GM23338 (cell line): ENCODE results near the gene PID1. TPM values are rescaled to one million over a fixed set of nuclear protein-coding genes. Genes with fewer than 3 reads are reported as not detected.

Experiments used
- ATAC-seq: fragments of 200-7000 bp; cut with Tn5 transposase; 3 replicates; pipeline ENCODE4 v1.9.1; 2020
- DNase-seq: peaks from one replicate; pipeline ENCODE4 v3.0.0-alpha.2; 2015; ENCODE audit warnings: low spot score
- H2AFZ ChIP-seq: fragments of 200-600 bp; sonication (generic); 2 replicates; pipeline ENCODE4 v1.8.0; 2016; ENCODE audit warnings: antibody characterized with exemption, mild to moderate bottlenecking, moderate library complexity
- H3F3A ChIP-seq: fragments of 200-600 bp; sonication (generic); replicated peaks from 2 replicates; pipeline ENCODE4 v1.8.0; 2017; ENCODE audit warnings: antibody characterized with exemption, mixed run types, low read depth
- H3K27ac ChIP-seq: fragments of 200-600 bp; sonication (generic); 2 replicates; pipeline ENCODE4 v1.6.1; 2016; ENCODE audit warnings: low read depth
- H3K27me3 ChIP-seq: fragments of 200-600 bp; sonication (generic); 2 replicates; pipeline ENCODE4 v1.8.0; 2016; ENCODE audit warnings: mild to moderate bottlenecking, mixed run types, moderate library complexity; ENCODE audit not compliant: insufficient read depth
- H3K36me3 ChIP-seq: fragments of 200-600 bp; sonication (generic); 2 replicates; pipeline ENCODE4 v1.8.0; 2016; ENCODE audit warnings: mild to moderate bottlenecking; ENCODE audit not compliant: insufficient read depth
- H3K4me1 ChIP-seq: fragments of 200-600 bp; sonication (generic); 2 replicates; pipeline ENCODE4 v1.8.0; 2016; ENCODE audit warnings: mild to moderate bottlenecking, moderate library complexity; ENCODE audit not compliant: insufficient read depth
- H3K4me2 ChIP-seq: fragments of 200-600 bp; sonication (generic); 2 replicates; pipeline ENCODE4 v1.7.1; 2017; ENCODE audit warnings: mixed run types
- H3K4me3 ChIP-seq: fragments of 200-600 bp; sonication (generic); 2 replicates; pipeline ENCODE4 v1.6.1; 2016; ENCODE audit warnings: mixed run types
- H3K79me2 ChIP-seq: fragments of 200-600 bp; sonication (generic); replicated peaks from 2 replicates; pipeline ENCODE4 v1.8.0; 2017; ENCODE audit warnings: mild to moderate bottlenecking; ENCODE audit not compliant: insufficient read depth
- H3K9me2 ChIP-seq: fragments of 200-600 bp; sonication (generic); 2 replicates; pipeline ENCODE4 v1.8.0; 2017; ENCODE audit not compliant: insufficient read depth
- H4K20me1 ChIP-seq: fragments of 200-600 bp; sonication (generic); replicated peaks from 2 replicates; pipeline ENCODE4 v1.8.0; 2017; ENCODE audit warnings: mild to moderate bottlenecking; ENCODE audit not compliant: insufficient read depth
- H3K27ac Mint-ChIP-seq: 2 replicates; pipeline ENCODE4 v1.8.0; 2020; ENCODE audit warnings: inconsistent platforms, mild to moderate bottlenecking, moderate library complexity, mixed read lengths
- H3K27me3 Mint-ChIP-seq: 3 replicates; pipeline ENCODE4 v1.8.0; 2022; ENCODE audit warnings: low read depth, mild to moderate bottlenecking, moderate library complexity, mixed read lengths, inconsistent platforms; ENCODE audit not compliant: insufficient read depth, poor library complexity
- H3K36me3 Mint-ChIP-seq: 3 replicates; pipeline ENCODE4 v1.8.0; 2021; ENCODE audit warnings: low read depth, mild to moderate bottlenecking, inconsistent platforms, moderate library complexity, mixed read lengths
- H3K4me1 Mint-ChIP-seq: 3 replicates; pipeline ENCODE4 v1.8.0; 2020; ENCODE audit warnings: mild to moderate bottlenecking, inconsistent platforms, mixed read lengths
- H3K4me3 Mint-ChIP-seq: 3 replicates; pipeline ENCODE4 v1.8.0; 2021; ENCODE audit warnings: moderate library complexity, mild to moderate bottlenecking, inconsistent platforms, mixed read lengths
- H3K9me3 Mint-ChIP-seq: 3 replicates; pipeline ENCODE4 v1.8.0; 2020; ENCODE audit warnings: moderate library complexity, mild to moderate bottlenecking, inconsistent platforms, mixed read lengths
- EZH2 ChIP-seq: fragments of 200-600 bp; sonication (generic); IDR thresholded peaks from one replicate; pipeline ENCODE4 v1.8.0; 2017; ENCODE audit warnings: antibody characterized with exemption, mild to moderate bottlenecking, low read depth; ENCODE audit not compliant: unreplicated experiment
- EZH2phosphoT487 ChIP-seq: fragments of 200-600 bp; sonication (generic); IDR thresholded peaks from one replicate; pipeline ENCODE4 v1.8.1; 2018; ENCODE audit warnings: antibody characterized with exemption; ENCODE audit not compliant: unreplicated experiment
- JUNB ChIP-seq: IDR thresholded peaks from one replicate; pipeline ENCODE4 v1.6.1; 2016; ENCODE audit warnings: antibody characterized with exemption; ENCODE audit not compliant: unreplicated experiment
- NANOG ChIP-seq: IDR thresholded peaks from 2 replicates; pipeline ENCODE4 v1.6.1; 2016; ENCODE audit warnings: antibody characterized with exemption, borderline replicate concordance
- POLR2AphosphoS5 ChIP-seq: IDR thresholded peaks from 2 replicates; pipeline ENCODE4 v1.6.1; 2016; ENCODE audit warnings: antibody characterized with exemption, low read depth
- STAT1 ChIP-seq: IDR thresholded peaks from one replicate; pipeline ENCODE4 v1.6.1; 2016; ENCODE audit warnings: antibody characterized with exemption; ENCODE audit not compliant: unreplicated experiment
- ZNF114 ChIP-seq: fragments of 250-450 bp; sonication (Bioruptor Pico); IDR thresholded peaks from 2 replicates; pipeline ENCODE4 v1.5.0; 2020; ENCODE audit warnings: mild to moderate bottlenecking, moderate library complexity
- ZNF331 ChIP-seq: fragments of 250-450 bp; sonication (Bioruptor Pico); IDR thresholded peaks from 2 replicates; pipeline ENCODE4 v1.5.0; 2020; ENCODE audit warnings: low read depth, mild to moderate bottlenecking, moderate library complexity
- polyA plus RNA-seq: library from polyadenylated mRNA; unstranded; fragments of >200 nt; fragmentation: Nextera tagmentation; extraction: Ambion mirVana; gene quantifications from 2 replicates; pipeline ENCODE4 v1.2.1, GENCODE V29; 2016
- total RNA-seq: library from RNA; depleted of rRNA; stranded (reverse); fragments of >200 nt; shearing (Covaris generic); gene quantifications from 2 replicates; pipeline ENCODE4 v1.2.3, GENCODE V29; 2014
- TF ChIP-seq, protein P1 (sequence below): fragments of 250-450 bp; sonication (Bioruptor Pico); IDR thresholded peaks from 2 replicates; pipeline ENCODE4 v1.5.0; 2020; ENCODE audit warnings: mild to moderate bottlenecking, moderate library complexity
- TF ChIP-seq, protein P2 (sequence below): IDR thresholded peaks from 2 replicates; pipeline ENCODE4 v1.6.1; 2016; ENCODE audit warnings: antibody characterized with exemption
- TF ChIP-seq, protein P3 (sequence below), 2 experiments: fragments of 200-600 bp in 1 of 2; sonication (generic) in 1 of 2; conservative IDR thresholded peaks; 2 replicates each; pipeline versions ENCODE4 v1.5.1 to v1.6.1; 2016 to 2017; ENCODE audit warnings: antibody characterized with exemption in 2 of 2, low read depth in 2 of 2, mild to moderate bottlenecking in 2 of 2, moderate library complexity in 1 of 2

PID1 gene
- total and polyA plus RNA-seq, 2 experiments from 2014 or later, result 1.7 to 2.4 TPM

DNA sequence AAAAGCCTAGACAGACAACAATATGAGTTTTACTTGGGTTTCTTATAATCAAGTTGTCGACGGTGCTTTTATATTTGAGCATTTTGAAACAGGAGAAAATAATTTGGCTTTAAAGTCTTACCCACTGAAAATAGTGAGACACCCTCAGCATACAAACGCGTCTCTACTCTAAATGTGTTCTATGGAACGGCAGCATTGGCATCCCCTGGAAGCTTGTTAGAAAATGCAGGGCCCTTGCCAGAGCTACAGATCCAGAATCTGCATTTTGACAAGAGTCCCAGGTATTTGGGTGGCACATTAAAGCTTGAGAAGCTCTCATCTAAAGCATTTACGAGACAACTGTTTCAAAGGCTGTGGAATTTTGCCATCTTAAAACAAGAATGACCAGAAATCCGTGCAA, 163.5 kb downstream of the PID1 start:
- Histone ChIP-seq H3K9me2 (0 out of 2 replicates have a peak, but pooled peaks cover 3% of the 10 kb centered on the region), H3K36me3 (0 out of 2 replicates have a peak, but pooled peaks cover 3% of the 10 kb centered on the region), H3K27ac (no peak overlapping the region), H3K4me3 (no peak overlapping the region), H3K4me2 (no peak overlapping the region), H4K20me1 (no peaks in the 10 kb centered on the region), H3K27me3 (no peaks in the 10 kb centered on the region), H2AFZ (no peak overlapping the region), H3F3A (no peaks in the 10 kb centered on the region), H3K4me1 (no peaks in the 10 kb centered on the region), H3K79me2 (no peaks in the 10 kb centered on the region)
- H3K4me3 Mint-ChIP-seq, result no peak overlapping the region
- H3K27me3 Mint-ChIP-seq, result peaks cover 4% of the 10 kb centered on the region
- ATAC-seq, result no peak
- DNase-seq, result no peak
- H3K27ac Mint-ChIP-seq, result no peak overlapping the region
- TF ChIP-seq JUNB, result no peak
- no peak for TF ChIP-seq EZH2
- TF ChIP-seq, protein P1, sequence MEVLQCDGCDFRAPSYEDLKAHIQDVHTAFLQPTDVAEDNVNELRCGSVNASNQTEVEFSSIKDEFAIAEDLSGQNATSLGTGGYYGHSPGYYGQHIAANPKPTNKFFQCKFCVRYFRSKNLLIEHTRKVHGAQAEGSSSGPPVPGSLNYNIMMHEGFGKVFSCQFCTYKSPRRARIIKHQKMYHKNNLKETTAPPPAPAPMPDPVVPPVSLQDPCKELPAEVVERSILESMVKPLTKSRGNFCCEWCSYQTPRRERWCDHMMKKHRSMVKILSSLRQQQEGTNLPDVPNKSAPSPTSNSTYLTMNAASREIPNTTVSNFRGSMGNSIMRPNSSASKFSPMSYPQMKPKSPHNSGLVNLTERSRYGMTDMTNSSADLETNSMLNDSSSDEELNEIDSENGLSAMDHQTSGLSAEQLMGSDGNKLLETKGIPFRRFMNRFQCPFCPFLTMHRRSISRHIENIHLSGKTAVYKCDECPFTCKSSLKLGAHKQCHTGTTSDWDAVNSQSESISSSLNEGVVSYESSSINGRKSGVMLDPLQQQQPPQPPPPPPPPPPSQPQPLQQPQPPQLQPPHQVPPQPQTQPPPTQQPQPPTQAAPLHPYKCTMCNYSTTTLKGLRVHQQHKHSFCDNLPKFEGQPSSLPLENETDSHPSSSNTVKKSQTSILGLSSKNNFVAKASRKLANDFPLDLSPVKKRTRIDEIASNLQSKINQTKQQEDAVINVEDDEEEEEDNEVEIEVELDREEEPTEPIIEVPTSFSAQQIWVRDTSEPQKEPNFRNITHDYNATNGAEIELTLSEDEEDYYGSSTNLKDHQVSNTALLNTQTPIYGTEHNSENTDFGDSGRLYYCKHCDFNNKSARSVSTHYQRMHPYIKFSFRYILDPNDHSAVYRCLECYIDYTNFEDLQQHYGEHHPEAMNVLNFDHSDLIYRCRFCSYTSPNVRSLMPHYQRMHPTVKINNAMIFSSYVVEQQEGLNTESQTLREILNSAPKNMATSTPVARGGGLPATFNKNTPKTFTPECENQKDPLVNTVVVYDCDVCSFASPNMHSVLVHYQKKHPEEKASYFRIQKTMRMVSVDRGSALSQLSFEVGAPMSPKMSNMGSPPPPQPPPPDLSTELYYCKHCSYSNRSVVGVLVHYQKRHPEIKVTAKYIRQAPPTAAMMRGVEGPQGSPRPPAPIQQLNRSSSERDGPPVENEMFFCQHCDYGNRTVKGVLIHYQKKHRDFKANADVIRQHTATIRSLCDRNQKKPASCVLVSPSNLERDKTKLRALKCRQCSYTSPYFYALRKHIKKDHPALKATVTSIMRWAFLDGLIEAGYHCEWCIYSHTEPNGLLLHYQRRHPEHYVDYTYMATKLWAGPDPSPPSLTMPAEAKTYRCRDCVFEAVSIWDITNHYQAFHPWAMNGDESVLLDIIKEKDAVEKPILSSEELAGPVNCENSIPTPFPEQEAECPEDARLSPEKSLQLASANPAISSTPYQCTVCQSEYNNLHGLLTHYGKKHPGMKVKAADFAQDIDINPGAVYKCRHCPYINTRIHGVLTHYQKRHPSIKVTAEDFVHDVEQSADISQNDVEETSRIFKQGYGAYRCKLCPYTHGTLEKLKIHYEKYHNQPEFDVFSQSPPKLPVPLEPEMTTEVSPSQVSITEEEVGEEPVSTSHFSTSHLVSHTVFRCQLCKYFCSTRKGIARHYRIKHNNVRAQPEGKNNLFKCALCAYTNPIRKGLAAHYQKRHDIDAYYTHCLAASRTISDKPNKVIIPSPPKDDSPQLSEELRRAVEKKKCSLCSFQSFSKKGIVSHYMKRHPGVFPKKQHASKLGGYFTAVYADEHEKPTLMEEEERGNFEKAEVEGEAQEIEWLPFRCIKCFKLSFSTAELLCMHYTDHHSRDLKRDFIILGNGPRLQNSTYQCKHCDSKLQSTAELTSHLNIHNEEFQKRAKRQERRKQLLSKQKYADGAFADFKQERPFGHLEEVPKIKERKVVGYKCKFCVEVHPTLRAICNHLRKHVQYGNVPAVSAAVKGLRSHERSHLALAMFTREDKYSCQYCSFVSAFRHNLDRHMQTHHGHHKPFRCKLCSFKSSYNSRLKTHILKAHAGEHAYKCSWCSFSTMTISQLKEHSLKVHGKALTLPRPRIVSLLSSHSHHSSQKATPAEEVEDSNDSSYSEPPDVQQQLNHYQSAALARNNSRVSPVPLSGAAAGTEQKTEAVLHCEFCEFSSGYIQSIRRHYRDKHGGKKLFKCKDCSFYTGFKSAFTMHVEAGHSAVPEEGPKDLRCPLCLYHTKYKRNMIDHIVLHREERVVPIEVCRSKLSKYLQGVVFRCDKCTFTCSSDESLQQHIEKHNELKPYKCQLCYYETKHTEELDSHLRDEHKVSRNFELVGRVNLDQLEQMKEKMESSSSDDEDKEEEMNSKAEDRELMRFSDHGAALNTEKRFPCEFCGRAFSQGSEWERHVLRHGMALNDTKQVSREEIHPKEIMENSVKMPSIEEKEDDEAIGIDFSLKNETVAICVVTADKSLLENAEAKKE, result no peak
- TF ChIP-seq, protein P2, sequence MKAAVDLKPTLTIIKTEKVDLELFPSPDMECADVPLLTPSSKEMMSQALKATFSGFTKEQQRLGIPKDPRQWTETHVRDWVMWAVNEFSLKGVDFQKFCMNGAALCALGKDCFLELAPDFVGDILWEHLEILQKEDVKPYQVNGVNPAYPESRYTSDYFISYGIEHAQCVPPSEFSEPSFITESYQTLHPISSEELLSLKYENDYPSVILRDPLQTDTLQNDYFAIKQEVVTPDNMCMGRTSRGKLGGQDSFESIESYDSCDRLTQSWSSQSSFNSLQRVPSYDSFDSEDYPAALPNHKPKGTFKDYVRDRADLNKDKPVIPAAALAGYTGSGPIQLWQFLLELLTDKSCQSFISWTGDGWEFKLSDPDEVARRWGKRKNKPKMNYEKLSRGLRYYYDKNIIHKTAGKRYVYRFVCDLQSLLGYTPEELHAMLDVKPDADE, result no peak
- TF ChIP-seq STAT1, result no peak
- TF ChIP-seq NANOG, result no peak
- no peak for TF ChIP-seq ZNF114
- no peak for TF ChIP-seq ZNF331 (CRISPR knock-in tag)
- no peak for TF ChIP-seq EZH2phosphoT487
- no peak for TF ChIP-seq POLR2AphosphoS5
- TF ChIP-seq, protein P3, sequence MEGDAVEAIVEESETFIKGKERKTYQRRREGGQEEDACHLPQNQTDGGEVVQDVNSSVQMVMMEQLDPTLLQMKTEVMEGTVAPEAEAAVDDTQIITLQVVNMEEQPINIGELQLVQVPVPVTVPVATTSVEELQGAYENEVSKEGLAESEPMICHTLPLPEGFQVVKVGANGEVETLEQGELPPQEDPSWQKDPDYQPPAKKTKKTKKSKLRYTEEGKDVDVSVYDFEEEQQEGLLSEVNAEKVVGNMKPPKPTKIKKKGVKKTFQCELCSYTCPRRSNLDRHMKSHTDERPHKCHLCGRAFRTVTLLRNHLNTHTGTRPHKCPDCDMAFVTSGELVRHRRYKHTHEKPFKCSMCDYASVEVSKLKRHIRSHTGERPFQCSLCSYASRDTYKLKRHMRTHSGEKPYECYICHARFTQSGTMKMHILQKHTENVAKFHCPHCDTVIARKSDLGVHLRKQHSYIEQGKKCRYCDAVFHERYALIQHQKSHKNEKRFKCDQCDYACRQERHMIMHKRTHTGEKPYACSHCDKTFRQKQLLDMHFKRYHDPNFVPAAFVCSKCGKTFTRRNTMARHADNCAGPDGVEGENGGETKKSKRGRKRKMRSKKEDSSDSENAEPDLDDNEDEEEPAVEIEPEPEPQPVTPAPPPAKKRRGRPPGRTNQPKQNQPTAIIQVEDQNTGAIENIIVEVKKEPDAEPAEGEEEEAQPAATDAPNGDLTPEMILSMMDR (conservative IDR thresholded peaks at IDR 0.05; ENCODE audit: low read depth in 2 of 2), result no peak
- peaks cover 7% of the 10 kb centered on the region for H3K4me1 Mint-ChIP-seq
- H3K36me3 Mint-ChIP-seq, result no peaks in the 10 kb centered on the region
- no peaks in the 10 kb centered on the region for H3K9me3 Mint-ChIP-seq
